Measurements from ENCODE around the gene CEP57L1. TPM values are rescaled to one million over a fixed set of nuclear protein-coding genes. Genes with fewer than 3 reads are reported as not detected.

Gene CEP57L1
- total and polyA plus RNA-seq, 2 donors (not counting 1 experiment from before 2014, with no cell fraction given): 3.1 to 8.8 TPM

- no peaks in the 10 kb centered on the region for H3K36me3 ChIP-seq (replicated peaks in 1 of 2; ENCODE audit: control extremely low read depth in 1 of 2, control insufficient read depth in 1 of 2, extremely low read depth in 1 of 2, insufficient read depth in 2 of 2, low read length in 1 of 2)
- H3K4me2 ChIP-seq (replicated peaks; ENCODE audit: low read depth, low read length, poor library complexity, severe bottlenecking): no peak overlapping the region
- no CpG with 5 or more reads among the region's 1 CpG for WGBS (ENCODE audit: insufficient coverage)
- Mint-ChIP-seq H3K9me3 (ENCODE audit: insufficient read depth) (no peaks in the 10 kb centered on the region), H3K27me3 (no peaks in the 10 kb centered on the region), H3K4me3 (no peak overlapping the region), H3K4me1 (no peaks in the 10 kb centered on the region), H3K27ac (no peak overlapping the region)
- peaks cover 16% of the 10 kb centered on the region for H3K79me2 ChIP-seq (ENCODE audit: control insufficient read depth, insufficient read depth, low read length)
- intact Hi-C loops (cut with micrococcal nuclease): no loop called here
- POLR2A ChIA-PET: no interaction called here
- ATAC-seq (ENCODE audit: low read depth): no peak
- no peak overlapping the region for H3K27ac ChIP-seq (ENCODE audit: low read length in 2 of 2)
- no peak overlapping the region for H3K9ac ChIP-seq (ENCODE audit: low read length)
- DNase-seq: no peak
- H3K4me3 ChIP-seq (ENCODE audit: control extremely low read depth in 1 of 5, extremely low read depth in 1 of 5, insufficient read depth in 1 of 5, low read depth in 2 of 5, low read length in 4 of 5): no peak overlapping the region
- no peak overlapping the region for H2AFZ ChIP-seq (ENCODE audit: insufficient read depth, low read depth, low read length, poor library complexity, severe bottlenecking)
- no peaks in the 10 kb centered on the region for H3K27me3 ChIP-seq (replicated peaks in 1 of 4; ENCODE audit: control extremely low read depth in 1 of 4, control insufficient read depth in 3 of 4, insufficient read depth in 4 of 4, low read length in 3 of 4)
- H3K4me1 ChIP-seq (ENCODE audit: control insufficient read depth in 2 of 2, insufficient read depth in 2 of 2, low read length in 2 of 2): no peaks in the 10 kb centered on the region
- TF ChIP-seq EZH2 (IDR thresholded peaks at IDR 0.05; ENCODE audit: borderline replicate concordance, insufficient read depth, low read depth, low read length, poor library complexity, severe bottlenecking): no peak
- TF ChIP-seq, protein P1, sequence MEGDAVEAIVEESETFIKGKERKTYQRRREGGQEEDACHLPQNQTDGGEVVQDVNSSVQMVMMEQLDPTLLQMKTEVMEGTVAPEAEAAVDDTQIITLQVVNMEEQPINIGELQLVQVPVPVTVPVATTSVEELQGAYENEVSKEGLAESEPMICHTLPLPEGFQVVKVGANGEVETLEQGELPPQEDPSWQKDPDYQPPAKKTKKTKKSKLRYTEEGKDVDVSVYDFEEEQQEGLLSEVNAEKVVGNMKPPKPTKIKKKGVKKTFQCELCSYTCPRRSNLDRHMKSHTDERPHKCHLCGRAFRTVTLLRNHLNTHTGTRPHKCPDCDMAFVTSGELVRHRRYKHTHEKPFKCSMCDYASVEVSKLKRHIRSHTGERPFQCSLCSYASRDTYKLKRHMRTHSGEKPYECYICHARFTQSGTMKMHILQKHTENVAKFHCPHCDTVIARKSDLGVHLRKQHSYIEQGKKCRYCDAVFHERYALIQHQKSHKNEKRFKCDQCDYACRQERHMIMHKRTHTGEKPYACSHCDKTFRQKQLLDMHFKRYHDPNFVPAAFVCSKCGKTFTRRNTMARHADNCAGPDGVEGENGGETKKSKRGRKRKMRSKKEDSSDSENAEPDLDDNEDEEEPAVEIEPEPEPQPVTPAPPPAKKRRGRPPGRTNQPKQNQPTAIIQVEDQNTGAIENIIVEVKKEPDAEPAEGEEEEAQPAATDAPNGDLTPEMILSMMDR (IDR thresholded peaks at IDR 0.05): no peak
- no peaks in the 10 kb centered on the region for H3K9me3 ChIP-seq (ENCODE audit: control extremely low read depth in 1 of 3, control insufficient read depth in 2 of 3, insufficient read depth in 1 of 3, low read length in 2 of 3)
- no peaks in the 10 kb centered on the region for H4K20me1 ChIP-seq (ENCODE audit: control insufficient read depth, insufficient read depth, low read length, poor library complexity, severe bottlenecking)
- CTCF ChIA-PET: no interaction called here
Measured at GRCh38 chr6:109102762-109103161, 7.5 kb downstream of the CEP57L1 start.

DNA sequence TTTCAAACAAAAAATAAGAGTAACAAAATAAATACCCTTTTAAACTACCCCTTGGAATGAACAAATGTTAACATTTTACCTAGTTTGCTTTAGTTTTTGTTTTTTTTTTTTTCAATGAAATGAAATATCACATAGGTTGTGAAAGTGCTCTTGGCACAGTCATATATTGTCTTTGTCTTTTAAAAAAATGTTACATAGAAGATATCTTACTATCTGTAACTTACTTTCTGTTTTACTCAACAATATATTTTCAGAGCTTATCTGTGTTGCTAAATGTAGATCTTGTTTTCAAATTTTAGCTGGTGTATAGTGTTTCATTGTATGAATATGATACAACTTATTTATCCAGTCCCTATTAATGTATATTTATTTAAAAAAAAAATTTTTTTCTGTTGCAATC is 8.6 kb downstream of the CEP57L1 start:
- H3K4me3 ChIP-seq (ENCODE audit: control extremely low read depth in 1 of 5, extremely low read depth in 1 of 5, insufficient read depth in 1 of 5, low read depth in 2 of 5, low read length in 4 of 5): no peak overlapping the region
- no peaks in the 10 kb centered on the region for H3K4me1 ChIP-seq (ENCODE audit: control insufficient read depth in 2 of 2, insufficient read depth in 2 of 2, low read length in 2 of 2)
- CTCF ChIA-PET: no interaction called here
- no peak overlapping the region for H3K27ac ChIP-seq (ENCODE audit: low read length in 2 of 2)
- peaks cover 0 to 1% of the 10 kb centered on the region in 2 experiments for H3K36me3 ChIP-seq (replicated peaks in 1 of 2; ENCODE audit: control extremely low read depth in 1 of 2, control insufficient read depth in 1 of 2, extremely low read depth in 1 of 2, insufficient read depth in 2 of 2, low read length in 1 of 2)
- H3K9ac ChIP-seq (ENCODE audit: low read length): no peak overlapping the region
- POLR2A ChIA-PET: no interaction called here
- TF ChIP-seq, protein P1 (IDR thresholded peaks at IDR 0.05): no peak
- TF ChIP-seq EZH2 (IDR thresholded peaks at IDR 0.05; ENCODE audit: borderline replicate concordance, insufficient read depth, low read depth, low read length, poor library complexity, severe bottlenecking): no peak
- DNase-seq (no peak), ATAC-seq (ENCODE audit: low read depth) (no peak)
- no peaks in the 10 kb centered on the region for H3K27me3 ChIP-seq (replicated peaks in 1 of 4; ENCODE audit: control extremely low read depth in 1 of 4, control insufficient read depth in 3 of 4, insufficient read depth in 4 of 4, low read length in 3 of 4)
- H3K4me2 ChIP-seq (replicated peaks; ENCODE audit: low read depth, low read length, poor library complexity, severe bottlenecking): no peak overlapping the region
- H4K20me1 ChIP-seq (ENCODE audit: control insufficient read depth, insufficient read depth, low read length, poor library complexity, severe bottlenecking): no peaks in the 10 kb centered on the region
- H3K9me3 ChIP-seq (ENCODE audit: control extremely low read depth in 1 of 3, control insufficient read depth in 2 of 3, insufficient read depth in 1 of 3, low read length in 2 of 3): no peaks in the 10 kb centered on the region
- no peak overlapping the region for H2AFZ ChIP-seq (ENCODE audit: insufficient read depth, low read depth, low read length, poor library complexity, severe bottlenecking)
- Mint-ChIP-seq H3K27me3 (no peaks in the 10 kb centered on the region), H3K4me3 (no peak overlapping the region), H3K4me1 (no peaks in the 10 kb centered on the region), H3K27ac (no peak overlapping the region), H3K9me3 (ENCODE audit: insufficient read depth) (no peaks in the 10 kb centered on the region)
- intact Hi-C loops (cut with micrococcal nuclease): no loop called here
- H3K79me2 ChIP-seq (ENCODE audit: control insufficient read depth, insufficient read depth, low read length): peaks cover 12% of the 10 kb centered on the region

All from B cell (primary cell).